ENCODE results near the gene GHR.
"Not testable (repeated sequence)": the region's sequence is repeated elsewhere in the genome, so short reads cannot be mapped to it uniquely, and the experiment has no call there.

GHR gene

DNA sequence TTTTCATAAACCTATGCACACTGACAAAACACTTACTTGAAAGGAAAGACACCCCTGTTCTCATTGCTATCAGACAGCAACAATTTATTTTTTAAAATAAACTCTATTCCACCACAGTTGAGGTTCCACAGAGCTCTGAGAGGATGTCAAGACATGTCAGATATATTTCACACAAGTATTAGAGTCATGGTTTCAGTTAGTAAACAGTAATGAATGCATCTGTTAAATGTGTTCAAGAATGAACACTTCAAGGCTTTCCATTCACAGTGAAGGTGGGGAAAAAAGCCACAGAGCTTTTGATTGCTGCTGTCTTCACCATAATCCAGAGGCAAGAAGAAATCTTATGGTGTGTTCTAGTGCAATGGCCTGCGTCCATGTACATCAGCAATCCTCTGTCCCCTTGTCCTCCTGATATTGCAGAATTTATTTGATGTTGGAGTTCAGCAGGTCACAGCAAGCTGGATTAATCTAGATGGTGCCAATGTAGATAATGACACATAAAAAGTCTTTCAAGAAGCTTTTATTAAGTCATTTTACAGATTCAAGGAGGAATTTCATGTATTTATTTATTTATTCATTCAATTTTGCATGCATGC, 146.8 kb downstream of the GHR start:
- TF ChIP-seq, protein P1, sequence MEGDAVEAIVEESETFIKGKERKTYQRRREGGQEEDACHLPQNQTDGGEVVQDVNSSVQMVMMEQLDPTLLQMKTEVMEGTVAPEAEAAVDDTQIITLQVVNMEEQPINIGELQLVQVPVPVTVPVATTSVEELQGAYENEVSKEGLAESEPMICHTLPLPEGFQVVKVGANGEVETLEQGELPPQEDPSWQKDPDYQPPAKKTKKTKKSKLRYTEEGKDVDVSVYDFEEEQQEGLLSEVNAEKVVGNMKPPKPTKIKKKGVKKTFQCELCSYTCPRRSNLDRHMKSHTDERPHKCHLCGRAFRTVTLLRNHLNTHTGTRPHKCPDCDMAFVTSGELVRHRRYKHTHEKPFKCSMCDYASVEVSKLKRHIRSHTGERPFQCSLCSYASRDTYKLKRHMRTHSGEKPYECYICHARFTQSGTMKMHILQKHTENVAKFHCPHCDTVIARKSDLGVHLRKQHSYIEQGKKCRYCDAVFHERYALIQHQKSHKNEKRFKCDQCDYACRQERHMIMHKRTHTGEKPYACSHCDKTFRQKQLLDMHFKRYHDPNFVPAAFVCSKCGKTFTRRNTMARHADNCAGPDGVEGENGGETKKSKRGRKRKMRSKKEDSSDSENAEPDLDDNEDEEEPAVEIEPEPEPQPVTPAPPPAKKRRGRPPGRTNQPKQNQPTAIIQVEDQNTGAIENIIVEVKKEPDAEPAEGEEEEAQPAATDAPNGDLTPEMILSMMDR (IDR thresholded peaks at IDR 0.05): no peak
- no peak overlapping the region for H3K4me3 Mint-ChIP-seq
- H3K27me3 Mint-ChIP-seq (ENCODE audit: low read depth, poor library complexity): no peaks in the 10 kb centered on the region
- DNase-seq: no peak
- H3K9me3 Mint-ChIP-seq: no peaks in the 10 kb centered on the region
- peaks cover 33% of the 10 kb centered on the region for H3K4me1 Mint-ChIP-seq
- H3K27ac Mint-ChIP-seq: no peak overlapping the region
- H3K36me3 Mint-ChIP-seq (ENCODE audit: low read depth): no peaks in the 10 kb centered on the region

- TF ChIP-seq, protein P1 (IDR thresholded peaks at IDR 0.05): no peak
- no peak for DNase-seq
- Mint-ChIP-seq H3K9me3 (no peaks in the 10 kb centered on the region), H3K27ac (no peak overlapping the region), H3K4me1 (peaks cover 33% of the 10 kb centered on the region), H3K36me3 (ENCODE audit: low read depth) (no peaks in the 10 kb centered on the region), H3K27me3 (ENCODE audit: low read depth, poor library complexity) (no peaks in the 10 kb centered on the region), H3K4me3 (no peak overlapping the region)
Observed at GRCh38 chr5:42570966-42571960, 148.0 kb downstream of the GHR start.

DNA sequence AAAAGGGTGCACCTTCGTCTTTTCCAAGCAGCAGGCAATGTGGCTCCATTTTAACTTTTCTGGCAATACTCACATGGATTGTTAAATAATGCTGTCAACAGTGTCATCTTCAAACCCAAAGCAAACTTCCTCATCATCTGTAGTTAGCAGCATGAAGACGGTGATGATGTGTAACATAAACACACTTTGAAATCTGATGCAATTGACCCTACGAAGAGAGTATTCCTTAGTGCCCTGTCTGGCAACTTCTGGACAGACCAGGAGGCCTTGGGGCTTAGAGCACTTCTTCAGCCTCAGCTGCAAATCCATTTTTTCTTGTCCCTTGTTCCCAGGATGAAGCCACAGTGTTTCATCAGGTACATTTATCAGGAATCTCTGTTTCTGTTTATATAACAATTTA, 149.1 kb downstream of the GHR start:
- DNase-seq: no peak
- no peak overlapping the region for H3K27ac Mint-ChIP-seq
- H3K4me1 Mint-ChIP-seq: peaks cover 23% of the 10 kb centered on the region
- no peaks in the 10 kb centered on the region for H3K27me3 Mint-ChIP-seq (ENCODE audit: low read depth, poor library complexity)
- no peaks in the 10 kb centered on the region for H3K36me3 Mint-ChIP-seq (ENCODE audit: low read depth)
- H3K4me3 Mint-ChIP-seq: no peak overlapping the region
- TF ChIP-seq, protein P1 (IDR thresholded peaks at IDR 0.05): no peak
- no peaks in the 10 kb centered on the region for H3K9me3 Mint-ChIP-seq

GRCh38 chr5:42573386-42573785, 150.1 kb downstream of the GHR start:
- no peaks in the 10 kb centered on the region for H3K9me3 Mint-ChIP-seq
- no peaks in the 10 kb centered on the region for H3K27me3 Mint-ChIP-seq (ENCODE audit: low read depth, poor library complexity)
- H3K4me3 Mint-ChIP-seq: no peak overlapping the region
- no peak overlapping the region for H3K27ac Mint-ChIP-seq
- peaks cover 19% of the 10 kb centered on the region for H3K4me1 Mint-ChIP-seq
- DNase-seq: no peak
- TF ChIP-seq, protein P1 (IDR thresholded peaks at IDR 0.05): no peak
- no peaks in the 10 kb centered on the region for H3K36me3 Mint-ChIP-seq (ENCODE audit: low read depth)

DNA sequence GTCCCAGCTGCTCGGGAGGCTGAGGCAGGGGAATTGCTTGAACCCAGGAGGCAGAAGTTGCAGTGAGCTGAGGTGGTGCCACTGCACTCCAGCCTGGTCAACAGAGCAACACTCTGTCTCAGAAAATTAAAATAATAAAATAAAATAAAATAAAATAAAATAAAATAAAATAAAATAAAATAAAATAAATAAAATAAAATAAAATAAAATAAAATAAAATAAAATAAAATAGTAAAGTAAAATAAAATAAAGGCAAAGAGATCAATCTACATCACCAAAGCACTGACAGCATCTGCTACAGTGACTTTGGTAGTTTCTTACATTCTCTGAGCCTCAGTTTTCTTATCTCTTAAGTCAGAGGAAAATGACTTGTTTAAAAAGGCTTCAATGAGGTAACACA, 152.7 kb downstream of the GHR start:
- not testable (repeated sequence) for H3K36me3 Mint-ChIP-seq (ENCODE audit: low read depth)

GRCh38 chr5:42578901-42579300, 155.7 kb downstream of the GHR start:
- H3K27me3 Mint-ChIP-seq (ENCODE audit: low read depth, poor library complexity); H3K4me1 Mint-ChIP-seq; H3K27ac Mint-ChIP-seq; H3K9me3 Mint-ChIP-seq; DNase-seq; H3K4me3 Mint-ChIP-seq; H3K36me3 Mint-ChIP-seq (ENCODE audit: low read depth): not testable (repeated sequence)

More for the DNA sequence above, 152.7 kb downstream of the GHR start:
- not testable (repeated sequence) for H3K27me3 Mint-ChIP-seq (ENCODE audit: low read depth, poor library complexity); H3K9me3 Mint-ChIP-seq; DNase-seq; H3K4me3 Mint-ChIP-seq; H3K27ac Mint-ChIP-seq
- peaks cover 19% of the 10 kb centered on the region for H3K4me1 Mint-ChIP-seq

All from nephron progenitor cell (in vitro differentiated cells).